ENCODE measurements around the gene RPS6KC1.
"Not testable (repeated sequence)": the region's sequence is repeated elsewhere in the genome, so short reads cannot be mapped to it uniquely, and the experiment has no call there.

RPS6KC1 gene

GRCh38 chr1:213051127-213051880 lies at the start of gene RPS6KC1:
TSS of gene RPS6KC1 (plus strand) at chr1:213051241. CDS start at chr1:213051405, 164 bp downstream.
- peak; percentile 72 for DNase-seq

- no peak for DNase-seq
These were observed 47.8 kb upstream of the RPS6KC1 start for GRCh38 chr1:213003256-213003655.

GRCh38 chr1:213008564-213008963 lies 42.5 kb upstream of the RPS6KC1 start:
- no peak for DNase-seq

GRCh38 chr1:213014642-213015041 lies 36.4 kb upstream of the RPS6KC1 start:
- no peak for DNase-seq

GRCh38 chr1:213015099-213016050 lies 35.7 kb upstream of the RPS6KC1 start, which contains the start of gene ANGEL2:
TSS of gene ANGEL2 (minus strand) at chr1:213015867. CDS start at chr1:213015671, 196 bp downstream.
- peak; percentile 92 for DNase-seq

GRCh38 chr1:213017447-213018273 lies 33.4 kb upstream of the RPS6KC1 start:
- no peak for DNase-seq

GRCh38 chr1:213019450-213019849 lies 31.6 kb upstream of the RPS6KC1 start:
- DNase-seq, result no peak

GRCh38 chr1:213020016-213020415 lies 31.0 kb upstream of the RPS6KC1 start:
- no peak for DNase-seq

GRCh38 chr1:213027024-213027423 lies 24.0 kb upstream of the RPS6KC1 start:
- DNase-seq, result not testable (repeated sequence)

- DNase-seq, result no peak
These were observed 18.4 kb upstream of the RPS6KC1 start for GRCh38 chr1:213032651-213033050.

GRCh38 chr1:213034713-213035112 lies 16.3 kb upstream of the RPS6KC1 start:
- DNase-seq, result no peak

- DNase-seq, result no peak
These were observed 15.5 kb upstream of the RPS6KC1 start for GRCh38 chr1:213035573-213035972.

GRCh38 chr1:213041443-213041842 lies 9.6 kb upstream of the RPS6KC1 start:
- no peak for DNase-seq

GRCh38 chr1:213045321-213046226 lies 5.5 kb upstream of the RPS6KC1 start:
- not testable (repeated sequence) for DNase-seq

GRCh38 chr1:213049232-213049631 lies 1.8 kb upstream of the RPS6KC1 start:
- no peak for DNase-seq

GRCh38 chr1:213050745-213051126 lies 305 bp upstream of the RPS6KC1 start:
- DNase-seq, result no peak

GRCh38 chr1:213051881-213052202 lies 801 bp downstream of the RPS6KC1 start:
- DNase-seq, result no peak

- DNase-seq, result no peak
These were observed 2.4 kb downstream of the RPS6KC1 start for GRCh38 chr1:213053455-213053854.

- DNase-seq, result no peak
These were observed 3.1 kb downstream of the RPS6KC1 start for GRCh38 chr1:213054142-213054541.

- DNase-seq, result no peak
These were observed 3.9 kb downstream of the RPS6KC1 start for GRCh38 chr1:213054733-213055591.

- DNase-seq, result no peak
These were observed 4.7 kb downstream of the RPS6KC1 start for GRCh38 chr1:213055767-213056166.
